PC-9 (cell line): Measurements from ENCODE around the gene SPTA1.

Source experiments
- CTCF ChIP-seq: fragments of 200-600 bp; sonication (generic); conservative IDR thresholded peaks from 2 replicates; pipeline ENCODE4 v1.6.1; 2017; ENCODE audit warnings: mixed run types, antibody characterized with exemption, mild to moderate bottlenecking, moderate library complexity
- EZH2 ChIP-seq: fragments of 200-600 bp; sonication (generic); IDR thresholded peaks from 2 replicates; pipeline ENCODE4 v1.8.0; 2017; ENCODE audit warnings: antibody characterized with exemption, low read depth

- TF ChIP-seq CTCF (no peak), EZH2 (no peak)
Measured at GRCh38 chr1:158674302-158674701, 12.2 kb downstream of the SPTA1 start.
